Natural killer cell (primary cell): ENCODE data around the gene UBQLN3. TPM values are rescaled to one million over a fixed set of nuclear protein-coding genes. Genes with fewer than 3 reads are reported as not detected.

Source experiments
- ATAC-seq, 3 donors: fragments of 150-1000 bp in 2 of 3; fragments of 200-7000 bp in 1 of 3; cut with Tn5 transposase; 1 replicate in 1 of 3; 2 replicates in 2 of 3; pipeline ENCODE4 v1.10.0; 2021; ENCODE audit warnings: mild to moderate bottlenecking in 2 of 3, moderate library complexity in 2 of 3
- DNase-seq, 2 donors: peaks; one replicate each; pipeline versions ENCODE4 v3.0.0 to v3.0.0-alpha.2; 2013 to 2021; ENCODE audit warnings: mixed read lengths in 1 of 2
- H3K27ac ChIP-seq: one replicate; pipeline ENCODE4 v1.5.1; 2013; ENCODE audit warnings: mild to moderate bottlenecking, low read length
- H3K27me3 ChIP-seq: one replicate; pipeline ENCODE4 v1.6.1; 2013; ENCODE audit warnings: low read length; ENCODE audit not compliant: control insufficient read depth, insufficient read depth
- H3K36me3 ChIP-seq: one replicate; pipeline ENCODE4 v1.6.1; 2013; ENCODE audit warnings: low read length; ENCODE audit not compliant: control insufficient read depth, insufficient read depth
- H3K4me1 ChIP-seq: one replicate; pipeline ENCODE4 v1.6.1; 2013; ENCODE audit warnings: low read length; ENCODE audit not compliant: control insufficient read depth, insufficient read depth
- H3K4me3 ChIP-seq: one replicate; pipeline ENCODE4 v1.5.1; 2013; ENCODE audit warnings: low read length
- H3K9me3 ChIP-seq: one replicate; pipeline ENCODE4 v1.6.1; 2013; ENCODE audit warnings: low read length; ENCODE audit not compliant: control insufficient read depth, insufficient read depth
- H3K27ac Mint-ChIP-seq, 2 donors: one replicate each; pipeline ENCODE4 v1.8.0; 2022; ENCODE audit warnings: mild to moderate bottlenecking in 2 of 2, mixed read lengths in 2 of 2, moderate library complexity in 1 of 2
- H3K27me3 Mint-ChIP-seq, 2 donors: one replicate each; pipeline ENCODE4 v1.8.0; 2022; ENCODE audit warnings: low read depth in 2 of 2, mixed read lengths in 2 of 2
- H3K36me3 Mint-ChIP-seq: one replicate; pipeline ENCODE4 v1.8.0; 2022; ENCODE audit warnings: mixed read lengths
- H3K4me1 Mint-ChIP-seq, 2 donors: one replicate each; pipeline ENCODE4 v1.8.0; 2022; ENCODE audit warnings: mixed read lengths in 2 of 2
- H3K4me3 Mint-ChIP-seq: one replicate; pipeline ENCODE4 v1.8.0; 2022; ENCODE audit warnings: mild to moderate bottlenecking, moderate library complexity, mixed read lengths
- H3K9me3 Mint-ChIP-seq, 2 donors: one replicate each; pipeline ENCODE4 v1.8.0; 2022; ENCODE audit warnings: mixed read lengths in 2 of 2
- WGBS: methylation state at CpG from one replicate; pipeline ENCODE4 v1.1.7; 2013; ENCODE audit warnings: missing lambda C conversion rate; ENCODE audit not compliant: insufficient coverage; 5-methylcytosine and 5-hydroxymethylcytosine counted together
- intact Hi-C: fragments of 100-400 bp; cut with micrococcal nuclease; formaldehyde crosslinking; loops from one replicate; pipeline ENCODE4 v1.14.2; 2022
- total RNA-seq, 4 donors: library from RNA; stranded (reverse); fragments of 120-200 nt in 1 of 4; gene quantifications; one replicate each; pipeline versions ENCODE4 v1.2.3 to v1.2.4, GENCODE V29; 2013 to 2022
- TF ChIP-seq, protein P1 (sequence below): fragments of 200-600 bp; IDR thresholded peaks from one replicate; pipeline ENCODE4 v1.8.0; 2022; ENCODE audit warnings: antibody characterized with exemption

The UBQLN3 gene
- total RNA-seq, 3 donors from 2014 or later (not counting 1 experiment from before 2014, with no cell fraction given), result 0.15 to 0.20 TPM; not detected in 1

DNA sequence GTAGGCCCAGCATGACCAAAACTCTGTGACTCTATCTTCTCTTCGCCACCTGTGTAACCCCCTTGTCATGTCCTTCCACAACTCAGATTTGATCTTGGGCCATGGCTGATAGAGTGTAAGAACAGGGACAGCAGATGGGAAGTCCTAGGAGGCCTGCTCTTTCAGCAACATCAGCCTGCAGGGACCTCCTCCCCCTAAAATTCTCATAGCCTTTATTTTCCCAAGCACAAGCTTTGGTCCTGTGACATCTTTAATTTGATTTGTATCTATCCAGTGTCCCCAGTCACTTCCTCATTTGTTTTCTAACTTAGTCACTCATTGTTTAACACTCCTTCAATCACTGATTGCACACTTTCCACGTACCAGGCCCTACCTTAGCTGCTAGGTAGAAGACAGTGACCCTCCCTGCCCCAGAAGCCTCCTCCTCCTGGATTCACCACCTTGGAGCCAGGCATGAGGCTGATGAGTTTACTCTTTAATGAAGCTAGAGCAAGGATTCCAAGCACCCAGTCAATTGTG is 5.3 kb downstream of the UBQLN3 start:
- Mint-ChIP-seq H3K4me3 (no peak overlapping the region), H3K9me3 (no peaks in the 10 kb centered on the region), H3K27me3 (peaks cover 6 to 22% of the 10 kb centered on the region in 2 donors), H3K4me1 (no peaks in the 10 kb centered on the region), H3K36me3 (no peaks in the 10 kb centered on the region), H3K27ac (no peak overlapping the region)
- DNase-seq, result no peak
- H3K27me3 ChIP-seq, result no peaks in the 10 kb centered on the region
- 84% methylated on average over 2 of the region's 2 CpGs for WGBS
- intact Hi-C loops, result no loop called here
- TF ChIP-seq, protein P1, sequence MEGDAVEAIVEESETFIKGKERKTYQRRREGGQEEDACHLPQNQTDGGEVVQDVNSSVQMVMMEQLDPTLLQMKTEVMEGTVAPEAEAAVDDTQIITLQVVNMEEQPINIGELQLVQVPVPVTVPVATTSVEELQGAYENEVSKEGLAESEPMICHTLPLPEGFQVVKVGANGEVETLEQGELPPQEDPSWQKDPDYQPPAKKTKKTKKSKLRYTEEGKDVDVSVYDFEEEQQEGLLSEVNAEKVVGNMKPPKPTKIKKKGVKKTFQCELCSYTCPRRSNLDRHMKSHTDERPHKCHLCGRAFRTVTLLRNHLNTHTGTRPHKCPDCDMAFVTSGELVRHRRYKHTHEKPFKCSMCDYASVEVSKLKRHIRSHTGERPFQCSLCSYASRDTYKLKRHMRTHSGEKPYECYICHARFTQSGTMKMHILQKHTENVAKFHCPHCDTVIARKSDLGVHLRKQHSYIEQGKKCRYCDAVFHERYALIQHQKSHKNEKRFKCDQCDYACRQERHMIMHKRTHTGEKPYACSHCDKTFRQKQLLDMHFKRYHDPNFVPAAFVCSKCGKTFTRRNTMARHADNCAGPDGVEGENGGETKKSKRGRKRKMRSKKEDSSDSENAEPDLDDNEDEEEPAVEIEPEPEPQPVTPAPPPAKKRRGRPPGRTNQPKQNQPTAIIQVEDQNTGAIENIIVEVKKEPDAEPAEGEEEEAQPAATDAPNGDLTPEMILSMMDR, result no peak
- no peak overlapping the region for H3K27ac ChIP-seq
- no peaks in the 10 kb centered on the region for H3K9me3 ChIP-seq
- no peaks in the 10 kb centered on the region for H3K4me1 ChIP-seq
- ATAC-seq, result no peak
- no peaks in the 10 kb centered on the region for H3K36me3 ChIP-seq
- H3K4me3 ChIP-seq, result no peak overlapping the region

GRCh38 chr11:5500393-5500801 is 9.4 kb downstream of the UBQLN3 start:
- TF ChIP-seq, protein P1, result no peak
- peaks cover 6 to 22% of the 10 kb centered on the region in 2 donors for H3K27me3 Mint-ChIP-seq
- no peaks in the 10 kb centered on the region for H3K4me1 Mint-ChIP-seq
- DNase-seq (no peak), ATAC-seq (no peak)
- H3K36me3 ChIP-seq, result no peaks in the 10 kb centered on the region
- H3K4me1 ChIP-seq, result no peaks in the 10 kb centered on the region
- H3K9me3 Mint-ChIP-seq, result no peaks in the 10 kb centered on the region
- no peak overlapping the region for H3K4me3 ChIP-seq
- no peaks in the 10 kb centered on the region for H3K9me3 ChIP-seq
- H3K36me3 Mint-ChIP-seq, result no peaks in the 10 kb centered on the region
- no peaks in the 10 kb centered on the region for H3K27me3 ChIP-seq
- H3K27ac ChIP-seq, result no peak overlapping the region
- no peak overlapping the region for H3K4me3 Mint-ChIP-seq
- intact Hi-C loops, result no loop called here
- 86% methylated on average over 6 of the region's 6 CpGs for WGBS
- no peak overlapping the region for H3K27ac Mint-ChIP-seq

DNA sequence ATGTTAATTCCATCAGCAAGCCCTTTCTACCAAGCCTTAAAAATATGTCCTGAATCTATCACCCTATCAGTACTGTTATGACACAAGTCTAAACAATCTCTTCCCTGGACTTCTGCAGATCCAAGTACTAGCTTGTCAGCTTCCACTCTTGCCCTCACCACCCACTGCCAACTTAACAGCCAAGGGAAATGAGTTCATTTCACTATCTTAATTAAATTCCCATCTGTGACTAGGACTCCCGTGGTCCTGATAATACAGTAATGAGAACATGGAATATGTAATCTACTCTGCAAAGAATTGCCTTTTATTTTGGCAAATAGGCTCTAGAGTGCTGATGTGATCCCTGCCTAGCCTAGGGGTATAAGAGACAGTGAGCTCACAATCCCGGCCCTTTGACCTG is 10.1 kb downstream of the UBQLN3 start:
- TF ChIP-seq, protein P1, result no peak
- H3K27ac ChIP-seq, result no peak overlapping the region
- H3K9me3 ChIP-seq, result no peaks in the 10 kb centered on the region
- no peaks in the 10 kb centered on the region for H3K4me1 Mint-ChIP-seq
- no peak for DNase-seq
- H3K27me3 ChIP-seq, result no peaks in the 10 kb centered on the region
- peaks cover 6 to 17% of the 10 kb centered on the region in 2 donors for H3K27me3 Mint-ChIP-seq
- no peak overlapping the region for H3K27ac Mint-ChIP-seq
- 96% methylated on average over 2 of the region's 2 CpGs for WGBS
- no peaks in the 10 kb centered on the region for H3K9me3 Mint-ChIP-seq
- H3K4me3 ChIP-seq, result no peak overlapping the region
- no peak for ATAC-seq
- H3K36me3 ChIP-seq, result no peaks in the 10 kb centered on the region
- no peaks in the 10 kb centered on the region for H3K4me1 ChIP-seq
- intact Hi-C loops, result no loop called here
- no peaks in the 10 kb centered on the region for H3K36me3 Mint-ChIP-seq
- no peak overlapping the region for H3K4me3 Mint-ChIP-seq
